Measurements from ENCODE around the gene POLR3A. TPM values are rescaled to one million over a fixed set of nuclear protein-coding genes. Genes with fewer than 3 reads are reported as not detected.

The POLR3A gene
- total RNA-seq, 1 experiment from 2014 or later, result 38.0 TPM

GRCh38 chr10:78035933-78036583, 6.7 kb upstream of the POLR3A start:
- H4K8ac ChIP-seq (replicated peaks; ENCODE audit: insufficient read length, low read depth, low read length), result no peak overlapping the region
- Mint-ChIP-seq H3K36me3 (ENCODE audit: insufficient read depth in 1 of 3, low read depth in 3 of 3) (peaks cover 56 to 69% (median 67%) of the 10 kb centered on the region in 3 experiments), H3K9me3 (no peaks in the 10 kb centered on the region; a peak in 1 of 5 replicates), H3K27ac (peak overlapping the region; percentile 33 to 96 (median 69); a peak in 4 of 7 replicates), H3K4me1 (peaks cover 54 to 60% of the 10 kb centered on the region in 2 experiments), H3K27me3 (ENCODE audit: low read depth) (no peaks in the 10 kb centered on the region), H3K4me3 (peak overlapping the region; percentile 97 to 99)
- H4K5ac ChIP-seq (ENCODE audit: insufficient read length, low read depth, low read length), result no peak overlapping the region
- H2BK120ac ChIP-seq (ENCODE audit: low read depth, low read length, poor library complexity, severe bottlenecking), result no peak overlapping the region
- peak overlapping the region; percentile 88 for H3K9ac ChIP-seq (ENCODE audit: extremely low read depth, insufficient read length, low read length)
- H2BK5ac ChIP-seq (ENCODE audit: insufficient read length, low read length), result no peak overlapping the region
- no peak overlapping the region for H2BK20ac ChIP-seq (ENCODE audit: low read depth, low read length, poor library complexity, severe bottlenecking)
- H3K18ac ChIP-seq (ENCODE audit: insufficient read length, low read depth, low read length), result no peak overlapping the region
- no peak overlapping the region for H2BK15ac ChIP-seq (ENCODE audit: low read depth, low read length)
- DNase-seq, result no peak
- TF ChIP-seq, protein P1, sequence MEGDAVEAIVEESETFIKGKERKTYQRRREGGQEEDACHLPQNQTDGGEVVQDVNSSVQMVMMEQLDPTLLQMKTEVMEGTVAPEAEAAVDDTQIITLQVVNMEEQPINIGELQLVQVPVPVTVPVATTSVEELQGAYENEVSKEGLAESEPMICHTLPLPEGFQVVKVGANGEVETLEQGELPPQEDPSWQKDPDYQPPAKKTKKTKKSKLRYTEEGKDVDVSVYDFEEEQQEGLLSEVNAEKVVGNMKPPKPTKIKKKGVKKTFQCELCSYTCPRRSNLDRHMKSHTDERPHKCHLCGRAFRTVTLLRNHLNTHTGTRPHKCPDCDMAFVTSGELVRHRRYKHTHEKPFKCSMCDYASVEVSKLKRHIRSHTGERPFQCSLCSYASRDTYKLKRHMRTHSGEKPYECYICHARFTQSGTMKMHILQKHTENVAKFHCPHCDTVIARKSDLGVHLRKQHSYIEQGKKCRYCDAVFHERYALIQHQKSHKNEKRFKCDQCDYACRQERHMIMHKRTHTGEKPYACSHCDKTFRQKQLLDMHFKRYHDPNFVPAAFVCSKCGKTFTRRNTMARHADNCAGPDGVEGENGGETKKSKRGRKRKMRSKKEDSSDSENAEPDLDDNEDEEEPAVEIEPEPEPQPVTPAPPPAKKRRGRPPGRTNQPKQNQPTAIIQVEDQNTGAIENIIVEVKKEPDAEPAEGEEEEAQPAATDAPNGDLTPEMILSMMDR (conservative IDR thresholded peaks at IDR 0.05), result no peak
- H3K27ac ChIP-seq (ENCODE audit: insufficient read length, low read depth, low read length), result no peak overlapping the region
- no peaks in the 10 kb centered on the region for H3K9me3 ChIP-seq (ENCODE audit: control insufficient read depth, low read depth, low read length)
- H3K23me2 ChIP-seq (ENCODE audit: insufficient read length, low read depth, low read length, poor library complexity, severe bottlenecking), result peaks cover 5% of the 10 kb centered on the region
- no peak overlapping the region for H3T11ph ChIP-seq (ENCODE audit: low read length)
- H2AK5ac ChIP-seq (ENCODE audit: insufficient read length, low read length), result no peak overlapping the region
- no peak overlapping the region for H3K4ac ChIP-seq (ENCODE audit: low read depth, low read length)
- H2BK12ac ChIP-seq (ENCODE audit: insufficient read length, low read depth, low read length), result no peak overlapping the region
- H3K79me1 ChIP-seq (ENCODE audit: insufficient read depth, low read depth, low read length, poor library complexity, severe bottlenecking), result peaks cover 3% of the 10 kb centered on the region
- H3K27me3 ChIP-seq (ENCODE audit: insufficient read depth, low read length), result no peaks in the 10 kb centered on the region
- no peak overlapping the region for H3K23ac ChIP-seq (ENCODE audit: insufficient read length, low read depth, low read length)
- no CpG with 5 or more reads among the region's 9 CpGs for WGBS (ENCODE audit: extremely low coverage, insufficient read length, low lambda C conversion rate)
- H4K91ac ChIP-seq (ENCODE audit: insufficient read length, low read depth, low read length), result no peak overlapping the region
- H3K79me2 ChIP-seq (ENCODE audit: insufficient read depth, low read length), result peaks cover 26% of the 10 kb centered on the region
- H4K20me1 ChIP-seq (ENCODE audit: control insufficient read depth, insufficient read depth, insufficient read length), result peaks cover 5% of the 10 kb centered on the region
- peak overlapping the region; percentile 96 for H3K4me2 ChIP-seq (ENCODE audit: insufficient read depth, insufficient read length, low read length)
- no peak overlapping the region for H2AFZ ChIP-seq (ENCODE audit: low read length)
- H3K4me1 ChIP-seq (ENCODE audit: insufficient read depth, low read length), result peaks cover 2% of the 10 kb centered on the region; the same call in 1 of the 2 replicates
- no peak overlapping the region for H3K56ac ChIP-seq (ENCODE audit: insufficient read length, low read depth, low read length)
- H3K14ac ChIP-seq (ENCODE audit: insufficient read depth, low read length), result no peak overlapping the region
